Ishikawa (cell line): ENCODE measurements around the gene CYP8B1.

ENCODE experiments used
- CEBPB ChIP-seq: IDR thresholded peaks from 2 replicates; pipeline ENCODE4 v1.6.1; 2012
- CREB1 ChIP-seq: IDR thresholded peaks from 2 replicates; pipeline ENCODE4 v1.6.1; 2012; ENCODE audit warnings: low read depth
- EGR1 ChIP-seq: IDR thresholded peaks from 2 replicates; pipeline ENCODE4 v1.6.1; 2012
- EP300 ChIP-seq: IDR thresholded peaks from 2 replicates; pipeline ENCODE4 v1.6.1; 2012; ENCODE audit warnings: borderline replicate concordance
- FOXM1 ChIP-seq: IDR thresholded peaks from 2 replicates; pipeline ENCODE4 v1.6.1; 2012; ENCODE audit warnings: low read depth, borderline replicate concordance
- NFIC ChIP-seq: IDR thresholded peaks from 2 replicates; pipeline ENCODE4 v1.6.1; 2012
- RAD21 ChIP-seq: IDR thresholded peaks from 2 replicates; pipeline ENCODE4 v1.6.1; 2012; ENCODE audit warnings: low read depth
- TAF1 ChIP-seq: IDR thresholded peaks from 2 replicates; pipeline ENCODE4 v1.6.1; 2012; ENCODE audit warnings: low read depth, mild to moderate bottlenecking
- TCF12 ChIP-seq: IDR thresholded peaks from 2 replicates; pipeline ENCODE4 v1.6.1; 2012; ENCODE audit warnings: low read depth
- TEAD4 ChIP-seq: IDR thresholded peaks from 2 replicates; pipeline ENCODE4 v1.6.1; 2012
- YY1 ChIP-seq: IDR thresholded peaks from 2 replicates; pipeline ENCODE4 v1.6.1; 2012; ENCODE audit warnings: low read depth
- ZBTB7A ChIP-seq: IDR thresholded peaks from 2 replicates; pipeline ENCODE4 v1.6.1; 2012; ENCODE audit warnings: low read depth
- TF ChIP-seq, protein P1 (sequence below): IDR thresholded peaks from 2 replicates; pipeline ENCODE4 v1.6.1; 2012; ENCODE audit warnings: low read depth, mild to moderate bottlenecking
- TF ChIP-seq, protein P2 (sequence below): IDR thresholded peaks from 2 replicates; pipeline ENCODE4 v1.6.1; 2012
- TF ChIP-seq, protein P3 (sequence below): IDR thresholded peaks from 2 replicates; pipeline ENCODE4 v1.6.1; 2012

The CYP8B1 gene

DNA sequence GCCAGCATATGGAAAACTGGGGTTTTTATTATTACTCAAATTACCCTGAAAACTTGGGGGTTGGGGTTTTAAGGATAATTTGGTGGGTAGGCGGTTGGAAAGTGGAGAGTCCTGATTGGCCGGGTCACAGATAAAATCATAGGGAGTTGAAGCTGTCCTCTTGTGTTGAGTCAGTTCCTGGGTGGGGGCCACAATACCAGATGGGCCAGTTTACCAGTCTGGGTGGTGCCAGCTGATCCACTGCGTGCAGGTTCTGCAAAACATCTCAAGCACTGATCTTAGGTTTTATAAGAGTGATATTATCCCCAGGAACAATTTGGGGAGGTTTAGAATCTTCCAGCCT is 25.4 kb upstream of the CYP8B1 start:
- TF ChIP-seq, protein P1, sequence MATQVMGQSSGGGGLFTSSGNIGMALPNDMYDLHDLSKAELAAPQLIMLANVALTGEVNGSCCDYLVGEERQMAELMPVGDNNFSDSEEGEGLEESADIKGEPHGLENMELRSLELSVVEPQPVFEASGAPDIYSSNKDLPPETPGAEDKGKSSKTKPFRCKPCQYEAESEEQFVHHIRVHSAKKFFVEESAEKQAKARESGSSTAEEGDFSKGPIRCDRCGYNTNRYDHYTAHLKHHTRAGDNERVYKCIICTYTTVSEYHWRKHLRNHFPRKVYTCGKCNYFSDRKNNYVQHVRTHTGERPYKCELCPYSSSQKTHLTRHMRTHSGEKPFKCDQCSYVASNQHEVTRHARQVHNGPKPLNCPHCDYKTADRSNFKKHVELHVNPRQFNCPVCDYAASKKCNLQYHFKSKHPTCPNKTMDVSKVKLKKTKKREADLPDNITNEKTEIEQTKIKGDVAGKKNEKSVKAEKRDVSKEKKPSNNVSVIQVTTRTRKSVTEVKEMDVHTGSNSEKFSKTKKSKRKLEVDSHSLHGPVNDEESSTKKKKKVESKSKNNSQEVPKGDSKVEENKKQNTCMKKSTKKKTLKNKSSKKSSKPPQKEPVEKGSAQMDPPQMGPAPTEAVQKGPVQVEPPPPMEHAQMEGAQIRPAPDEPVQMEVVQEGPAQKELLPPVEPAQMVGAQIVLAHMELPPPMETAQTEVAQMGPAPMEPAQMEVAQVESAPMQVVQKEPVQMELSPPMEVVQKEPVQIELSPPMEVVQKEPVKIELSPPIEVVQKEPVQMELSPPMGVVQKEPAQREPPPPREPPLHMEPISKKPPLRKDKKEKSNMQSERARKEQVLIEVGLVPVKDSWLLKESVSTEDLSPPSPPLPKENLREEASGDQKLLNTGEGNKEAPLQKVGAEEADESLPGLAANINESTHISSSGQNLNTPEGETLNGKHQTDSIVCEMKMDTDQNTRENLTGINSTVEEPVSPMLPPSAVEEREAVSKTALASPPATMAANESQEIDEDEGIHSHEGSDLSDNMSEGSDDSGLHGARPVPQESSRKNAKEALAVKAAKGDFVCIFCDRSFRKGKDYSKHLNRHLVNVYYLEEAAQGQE, result no peak
- TF ChIP-seq NFIC (no peak), ZBTB7A (no peak), YY1 (no peak)

DNA sequence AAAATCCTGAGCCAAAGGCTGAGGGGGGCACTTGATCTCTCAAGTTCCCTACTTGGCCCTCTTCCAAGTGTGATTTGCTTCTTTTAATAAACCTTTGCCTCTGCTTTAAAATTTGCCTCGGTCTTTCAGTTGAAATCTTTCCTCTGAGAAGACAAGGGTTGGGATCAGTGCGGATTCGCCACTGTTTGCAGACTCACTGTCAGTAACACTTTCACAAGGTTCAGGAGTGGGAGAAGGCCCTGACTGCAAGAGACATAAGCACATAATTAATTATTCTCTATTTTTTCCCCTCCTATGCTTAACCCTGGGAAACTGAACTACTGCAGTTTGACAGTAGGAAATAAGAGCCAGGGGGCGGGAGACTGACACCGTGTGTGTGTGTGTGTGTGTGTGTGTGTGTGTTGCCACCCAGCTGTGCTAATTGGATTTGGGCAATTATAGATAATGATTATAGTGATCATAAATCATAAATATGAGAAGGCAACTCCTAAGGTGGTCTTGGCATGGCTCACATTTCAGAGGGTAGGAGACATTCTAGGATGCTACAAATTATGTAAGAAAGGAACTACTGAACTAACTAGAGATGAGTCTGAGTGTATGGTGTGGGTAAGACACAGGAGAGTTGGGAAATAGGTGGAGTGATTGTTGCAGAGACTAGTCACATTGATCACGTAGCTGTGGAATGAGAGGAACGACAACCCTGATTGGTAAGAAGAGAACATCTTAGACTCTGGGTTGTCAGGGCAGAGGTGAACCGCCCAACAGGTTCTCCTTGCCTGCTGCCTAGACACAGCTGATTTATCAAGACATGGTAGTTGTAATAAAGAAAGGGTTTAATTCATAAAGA is 24.8 kb upstream of the CYP8B1 start:
- no peak for TF ChIP-seq TCF12
- no peak for TF ChIP-seq TAF1
- no peak for TF ChIP-seq EGR1
- TF ChIP-seq FOXM1, result no peak
- TF ChIP-seq CEBPB, result no peak
- no peak for TF ChIP-seq CREB1
- no peak for TF ChIP-seq RAD21
- TF ChIP-seq, protein P1, result no peak
- TF ChIP-seq, protein P2, sequence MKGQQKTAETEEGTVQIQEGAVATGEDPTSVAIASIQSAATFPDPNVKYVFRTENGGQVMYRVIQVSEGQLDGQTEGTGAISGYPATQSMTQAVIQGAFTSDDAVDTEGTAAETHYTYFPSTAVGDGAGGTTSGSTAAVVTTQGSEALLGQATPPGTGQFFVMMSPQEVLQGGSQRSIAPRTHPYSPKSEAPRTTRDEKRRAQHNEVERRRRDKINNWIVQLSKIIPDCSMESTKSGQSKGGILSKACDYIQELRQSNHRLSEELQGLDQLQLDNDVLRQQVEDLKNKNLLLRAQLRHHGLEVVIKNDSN, result no peak
- TF ChIP-seq EP300, result no peak
- TF ChIP-seq, protein P3, sequence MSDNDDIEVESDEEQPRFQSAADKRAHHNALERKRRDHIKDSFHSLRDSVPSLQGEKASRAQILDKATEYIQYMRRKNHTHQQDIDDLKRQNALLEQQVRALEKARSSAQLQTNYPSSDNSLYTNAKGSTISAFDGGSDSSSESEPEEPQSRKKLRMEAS, result no peak
- TF ChIP-seq TEAD4, result no peak
- no peak for TF ChIP-seq YY1
- no peak for TF ChIP-seq ZBTB7A
- no peak for TF ChIP-seq NFIC

DNA sequence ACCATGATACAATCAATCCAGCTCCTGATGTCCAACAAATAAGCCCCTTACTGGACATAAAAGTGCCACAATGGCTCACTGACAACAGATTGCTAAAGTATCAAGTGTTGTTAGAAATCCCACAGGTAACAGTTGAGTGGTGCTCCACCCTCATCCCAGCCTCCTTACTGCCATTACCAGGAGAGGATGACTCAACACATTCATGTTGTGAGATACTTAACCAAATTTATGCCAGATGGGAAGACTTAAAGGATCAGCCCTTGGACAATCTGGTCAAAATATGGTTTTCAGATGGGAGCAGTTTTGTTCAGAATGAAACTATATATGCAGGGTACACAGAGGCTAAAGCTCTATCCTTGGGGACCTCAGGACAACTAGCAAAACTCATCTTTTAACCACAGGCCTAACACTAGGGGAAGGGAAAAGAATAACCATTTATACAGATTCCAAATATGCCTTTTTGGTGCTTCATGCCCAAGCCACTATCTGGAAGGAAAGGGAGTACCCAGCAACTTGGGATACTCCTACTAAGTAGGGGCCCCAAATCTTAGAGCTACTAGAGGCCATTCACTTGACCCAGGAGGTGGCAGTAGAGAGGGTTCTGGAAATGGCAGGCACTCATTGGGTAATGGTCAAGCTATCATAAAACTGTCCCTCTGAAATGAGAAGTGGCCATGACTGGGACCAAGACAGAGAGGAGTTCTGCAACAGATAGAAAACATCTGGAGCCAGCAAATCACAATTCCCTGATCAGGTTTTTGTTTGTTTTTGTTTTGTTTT is 23.4 kb upstream of the CYP8B1 start:
- TF ChIP-seq NFIC, result no peak
- TF ChIP-seq EP300, result no peak
- TF ChIP-seq TCF12, result no peak
- TF ChIP-seq TAF1, result no peak
- TF ChIP-seq CREB1, result no peak
- no peak for TF ChIP-seq EGR1
- TF ChIP-seq RAD21, result no peak
- no peak for TF ChIP-seq TEAD4
- TF ChIP-seq, protein P1, result no peak
- TF ChIP-seq FOXM1, result no peak
- TF ChIP-seq YY1, result no peak

DNA sequence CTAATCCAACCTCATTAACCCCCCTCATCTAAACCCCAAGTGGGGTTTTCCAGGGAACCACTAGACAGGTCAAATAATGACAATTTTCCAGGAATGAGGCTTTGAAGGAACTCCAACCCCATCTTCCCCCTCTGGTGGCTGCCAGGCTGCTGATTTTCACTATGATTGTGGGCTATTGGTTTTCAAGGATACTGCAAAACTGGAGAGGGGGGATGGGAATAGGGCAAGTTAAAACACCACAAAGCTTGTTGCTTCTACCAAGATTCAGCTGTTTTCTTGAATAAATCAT is 19.8 kb upstream of the CYP8B1 start:
- TF ChIP-seq EGR1 (no peak), CREB1 (no peak), EP300 (no peak), ZBTB7A (no peak), TEAD4 (no peak), NFIC (no peak), RAD21 (no peak), YY1 (no peak), TAF1 (no peak), TCF12 (no peak), CEBPB (no peak), FOXM1 (no peak)
- TF ChIP-seq, protein P2, result no peak
- TF ChIP-seq, protein P1, result no peak
- TF ChIP-seq, protein P3, result no peak
